BLaER1 treated with 17β-estradiol and CSF1 and Interleukin-3, amounts not matched to agents 10 nM and 100 nM (cell line): ENCODE results near the gene INPP5B.
"Not testable (repeated sequence)": the region's sequence is repeated elsewhere in the genome, so short reads cannot be mapped to it uniquely, and the experiment has no call there.

Experiments used
- H3K27ac ChIP-seq, 11 experiments: shearing (Covaris generic); formaldehyde crosslinking; 2 replicates each; pipeline ENCODE4 v1.8.1; 2022
- H3K27me3 ChIP-seq, 11 experiments: shearing (Covaris generic); formaldehyde crosslinking; 2 replicates each; pipeline ENCODE4 v1.8.1; 2022
- H3K36me3 ChIP-seq, 11 experiments: shearing (Covaris generic); formaldehyde crosslinking; 2 replicates each; pipeline ENCODE4 v1.8.1; 2022
- H3K4me1 ChIP-seq, 10 experiments: shearing (Covaris generic); formaldehyde crosslinking; 2 replicates each; pipeline ENCODE4 v1.8.1; 2022
- H3K4me2 ChIP-seq, 11 experiments: shearing (Covaris generic); formaldehyde crosslinking; 2 replicates each; pipeline ENCODE4 v1.8.1; 2022
- H3K4me3 ChIP-seq, 10 experiments: shearing (Covaris generic); formaldehyde crosslinking; 2 replicates each; pipeline ENCODE4 v1.8.1; 2022
- H3K9ac ChIP-seq, 11 experiments: shearing (Covaris generic); formaldehyde crosslinking; 2 replicates each; pipeline ENCODE4 v1.8.1; 2022
- H3K9me3 ChIP-seq, 11 experiments: shearing (Covaris generic); formaldehyde crosslinking; replicated peaks in 1 of 11; 2 replicates each; pipeline ENCODE4 v1.8.1; 2022
- H4K20me1 ChIP-seq, 11 experiments: shearing (Covaris generic); formaldehyde crosslinking; 2 replicates each; pipeline ENCODE4 v1.8.1; 2022
- Cebpa-rat ChIP-seq, 11 experiments: shearing (Covaris generic); IDR thresholded peaks; 2 replicates each; pipeline ENCODE4 v1.8.1; 2022

The INPP5B gene

GRCh38 chr1:37974567-37974966 is 27.7 kb upstream of the INPP5B start:
- Histone ChIP-seq H3K4me2 (no peak overlapping the region), H3K27me3 (no peaks in the 10 kb centered on the region), H3K9me3 (peaks cover 0 to 15% (median 0%) of the 10 kb centered on the region in 11 experiments; a peak in 6 of 22 replicates), H3K36me3 (peaks cover 78 to 98% (median 90%) of the 10 kb centered on the region in 11 experiments), H3K27ac (no peak overlapping the region), H3K4me3 (no peak overlapping the region), H3K9ac (no peak overlapping the region), H3K4me1 (peaks cover 0 to 26% (median 18%) of the 10 kb centered on the region in 10 experiments; a peak in 12 of 20 replicates), H4K20me1 (peaks cover 0 to 55% (median 20%) of the 10 kb centered on the region in 11 experiments; a peak in 13 of 22 replicates)
- no peak for TF ChIP-seq Cebpa-rat (IDR thresholded peaks at IDR 0.05)

- Histone ChIP-seq H3K36me3 (peaks cover 78 to 98% (median 90%) of the 10 kb centered on the region in 11 experiments), H3K4me1 (peaks cover 0 to 17% (median 10%) of the 10 kb centered on the region in 10 experiments; a peak in 12 of 20 replicates), H4K20me1 (peaks cover 0 to 56% (median 25%) of the 10 kb centered on the region in 11 experiments; a peak in 13 of 22 replicates), H3K9me3 (peaks cover 0 to 15% (median 0%) of the 10 kb centered on the region in 11 experiments; a peak in 6 of 22 replicates)
- not testable (repeated sequence) for H3K9ac ChIP-seq, H3K4me3 ChIP-seq, H3K27me3 ChIP-seq, H3K4me2 ChIP-seq, H3K27ac ChIP-seq
Observed at GRCh38 chr1:37973684-37974083, 26.8 kb upstream of the INPP5B start.

GRCh38 chr1:37965301-37965700 is 18.4 kb upstream of the INPP5B start:
- Histone ChIP-seq H3K36me3 (peaks cover 96 to 100% (median 99%) of the 10 kb centered on the region in 11 experiments), H3K9me3 (no peaks in the 10 kb centered on the region), H3K4me1 (no peaks in the 10 kb centered on the region), H3K27ac (no peak overlapping the region), H3K9ac (no peak overlapping the region), H3K27me3 (no peaks in the 10 kb centered on the region), H3K4me3 (no peak overlapping the region), H3K4me2 (no peak overlapping the region), H4K20me1 (peaks cover 0 to 50% (median 20%) of the 10 kb centered on the region in 11 experiments; a peak in 13 of 22 replicates)
- no peak for TF ChIP-seq Cebpa-rat (IDR thresholded peaks at IDR 0.05)

DNA sequence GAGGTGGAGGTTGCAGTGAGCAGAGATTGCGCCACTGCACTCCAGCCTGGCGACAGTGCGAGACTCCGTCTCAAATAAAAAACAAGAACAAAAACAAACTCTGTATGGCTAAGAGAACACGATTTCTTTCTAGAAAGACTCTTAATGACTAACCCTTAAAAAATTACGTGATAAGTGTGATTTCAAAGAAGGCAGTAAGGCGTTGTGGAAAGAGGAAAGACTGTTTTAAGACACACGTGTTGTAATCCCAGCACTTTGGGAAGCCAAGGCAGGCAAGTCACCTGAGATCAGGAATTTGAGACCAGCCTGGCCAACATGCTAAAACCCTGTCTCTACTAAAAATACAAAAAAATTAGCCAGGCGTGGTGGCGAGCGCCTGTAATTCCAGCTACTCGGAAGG is 17.3 kb upstream of the INPP5B start:
- H3K4me2 ChIP-seq, H3K9me3 ChIP-seq, H3K4me3 ChIP-seq, H3K27me3 ChIP-seq, H3K27ac ChIP-seq, H3K9ac ChIP-seq, H3K4me1 ChIP-seq: not testable (repeated sequence)
- Histone ChIP-seq H3K36me3 (peaks cover 98 to 100% (median 100%) of the 10 kb centered on the region in 11 experiments), H4K20me1 (peaks cover 0 to 39% (median 10%) of the 10 kb centered on the region in 11 experiments; a peak in 13 of 22 replicates)

- no peaks in the 10 kb centered on the region for H3K9me3 ChIP-seq
- H3K9ac ChIP-seq: no peak overlapping the region
- peaks cover 75 to 88% (median 81%) of the 10 kb centered on the region in 11 experiments for H3K36me3 ChIP-seq
- no peak overlapping the region for H3K4me3 ChIP-seq
- peaks cover 0 to 17% (median 14%) of the 10 kb centered on the region in 10 experiments; a peak in 14 of 20 replicates for H3K4me1 ChIP-seq
- TF ChIP-seq Cebpa-rat (IDR thresholded peaks at IDR 0.05): no peak
- H3K27me3 ChIP-seq: no peaks in the 10 kb centered on the region
- H3K27ac ChIP-seq: no peak overlapping the region
- H3K4me2 ChIP-seq: no peak overlapping the region
- peaks cover 0 to 32% (median 7%) of the 10 kb centered on the region in 11 experiments; a peak in 9 of 22 replicates for H4K20me1 ChIP-seq
Observed at GRCh38 chr1:37958690-37959089, 11.8 kb upstream of the INPP5B start.

- Histone ChIP-seq H3K36me3 (peaks cover 45 to 58% (median 51%) of the 10 kb centered on the region in 11 experiments), H3K4me1 (peaks cover 15 to 43% (median 33%) of the 10 kb centered on the region in 10 experiments), H3K27me3 (no peaks in the 10 kb centered on the region), H3K9ac (no peak overlapping the region), H3K9me3 (no peaks in the 10 kb centered on the region), H3K4me2 (no peak overlapping the region), H3K4me3 (no peak overlapping the region), H3K27ac (no peak overlapping the region), H4K20me1 (peaks cover 0 to 23% (median 3%) of the 10 kb centered on the region in 11 experiments; a peak in 7 of 22 replicates)
- TF ChIP-seq Cebpa-rat (IDR thresholded peaks at IDR 0.05): no peak
Observed at GRCh38 chr1:37955685-37956084, 8.8 kb upstream of the INPP5B start.

- H4K20me1 ChIP-seq: peaks cover 0 to 23% (median 3%) of the 10 kb centered on the region in 11 experiments; a peak in 7 of 22 replicates
- peaks cover 15 to 43% (median 33%) of the 10 kb centered on the region in 10 experiments for H3K4me1 ChIP-seq
- no peaks in the 10 kb centered on the region for H3K27me3 ChIP-seq
- H3K4me2 ChIP-seq: peak overlapping the region in 7 of 11 experiments; percentile 23 to 64 (median 47); a peak in 15 of 22 replicates
- no peak for TF ChIP-seq Cebpa-rat (IDR thresholded peaks at IDR 0.05)
- H3K4me3 ChIP-seq: no peak overlapping the region
- H3K27ac ChIP-seq: no peak overlapping the region
- H3K9ac ChIP-seq: peak overlapping the region in 2 of 11 experiments; percentile 30 to 40; a peak in 1 of 22 replicates
- no peaks in the 10 kb centered on the region for H3K9me3 ChIP-seq
- peaks cover 33 to 45% (median 38%) of the 10 kb centered on the region in 11 experiments for H3K36me3 ChIP-seq
Observed at GRCh38 chr1:37954316-37954971, 7.6 kb upstream of the INPP5B start.

- TF ChIP-seq Cebpa-rat (IDR thresholded peaks at IDR 0.05): no peak
Observed at GRCh38 chr1:37952738-37953137, 5.9 kb upstream of the INPP5B start.

GRCh38 chr1:37951783-37952624 is 5.2 kb upstream of the INPP5B start:
- Histone ChIP-seq H3K4me3 (no peak overlapping the region), H3K4me1 (peaks cover 38 to 48% (median 44%) of the 10 kb centered on the region in 10 experiments), H3K9me3 (no peaks in the 10 kb centered on the region), H3K27me3 (no peaks in the 10 kb centered on the region), H3K4me2 (peak overlapping the region; percentile 15 to 60 (median 40); a peak in 17 of 22 replicates), H3K9ac (no peak overlapping the region; a peak in 2 of 22 replicates), H4K20me1 (peaks cover 0 to 14% (median 3%) of the 10 kb centered on the region in 11 experiments; a peak in 6 of 22 replicates), H3K27ac (no peak overlapping the region), H3K36me3 (peaks cover 9 to 21% (median 14%) of the 10 kb centered on the region in 11 experiments)
- no peak for TF ChIP-seq Cebpa-rat (IDR thresholded peaks at IDR 0.05)

More at GRCh38 chr1:37952738-37953137, 5.9 kb upstream of the INPP5B start:
- Histone ChIP-seq H3K27ac (no peak overlapping the region), H3K4me3 (no peak overlapping the region), H4K20me1 (peaks cover 0 to 14% (median 3%) of the 10 kb centered on the region in 11 experiments; a peak in 6 of 22 replicates), H3K9me3 (no peaks in the 10 kb centered on the region), H3K4me1 (peaks cover 31 to 43% (median 38%) of the 10 kb centered on the region in 10 experiments), H3K27me3 (no peaks in the 10 kb centered on the region), H3K36me3 (peaks cover 16 to 28% (median 21%) of the 10 kb centered on the region in 11 experiments), H3K4me2 (peak overlapping the region in 5 of 11 experiments; percentile 12 to 64 (median 40); a peak in 7 of 22 replicates), H3K9ac (no peak overlapping the region)
